GM18508 (cell line): ENCODE results near the gene CHSY3.

Experiments
- ATAC-seq: cut with Tn5 transposase; IDR thresholded peaks from one replicate; pipeline ENCODE4 v1.9.1; 2021; ENCODE audit warnings: moderate number of reproducible peaks; ENCODE audit not compliant: insufficient read depth, unreplicated experiment

CHSY3 gene

GRCh38 chr5:130021000-130021399 lies 116.7 kb downstream of the CHSY3 start:
- no peak for ATAC-seq

GRCh38 chr5:130021876-130022275 lies 117.6 kb downstream of the CHSY3 start:
- ATAC-seq, result no peak

GRCh38 chr5:130023604-130024003 lies 119.3 kb downstream of the CHSY3 start:
- ATAC-seq, result no peak

- ATAC-seq, result no peak
These were observed 119.7 kb downstream of the CHSY3 start for GRCh38 chr5:130024006-130024405.

GRCh38 chr5:130025511-130025910 lies 121.2 kb downstream of the CHSY3 start:
- no peak for ATAC-seq

GRCh38 chr5:130032807-130033206 lies 128.5 kb downstream of the CHSY3 start:
- no peak for ATAC-seq

- ATAC-seq, result no peak
These were observed 130.4 kb downstream of the CHSY3 start for GRCh38 chr5:130034566-130035210.

- ATAC-seq, result no peak
These were observed 131.1 kb downstream of the CHSY3 start for GRCh38 chr5:130035388-130035787.

- ATAC-seq, result no peak
These were observed 133.6 kb downstream of the CHSY3 start for GRCh38 chr5:130037905-130038304.

GRCh38 chr5:130043834-130044233 lies 139.6 kb downstream of the CHSY3 start:
- ATAC-seq, result no peak

- no peak for ATAC-seq
These were observed 141.1 kb downstream of the CHSY3 start for GRCh38 chr5:130045334-130045733.

- ATAC-seq, result no peak
These were observed 146.3 kb downstream of the CHSY3 start for GRCh38 chr5:130050585-130050984.

GRCh38 chr5:130052752-130053151 lies 148.5 kb downstream of the CHSY3 start:
- no peak for ATAC-seq

- ATAC-seq, result no peak
These were observed 151.3 kb downstream of the CHSY3 start for GRCh38 chr5:130055572-130055971.

- ATAC-seq, result no peak
These were observed 157.5 kb downstream of the CHSY3 start for GRCh38 chr5:130061746-130062145.

- ATAC-seq, result no peak
These were observed 159.3 kb downstream of the CHSY3 start for GRCh38 chr5:130063603-130064002.

- ATAC-seq, result no peak
These were observed 160.2 kb downstream of the CHSY3 start for GRCh38 chr5:130064484-130064883.

- no peak for ATAC-seq
These were observed 161.4 kb downstream of the CHSY3 start for GRCh38 chr5:130065617-130066016.

- ATAC-seq, result no peak
These were observed 162.4 kb downstream of the CHSY3 start for GRCh38 chr5:130066644-130067043.

- ATAC-seq, result no peak
These were observed 163.1 kb downstream of the CHSY3 start for GRCh38 chr5:130067364-130067763.

- no peak for ATAC-seq
These were observed 163.8 kb downstream of the CHSY3 start for GRCh38 chr5:130068101-130068500.

- ATAC-seq, result no peak
These were observed 164.7 kb downstream of the CHSY3 start for GRCh38 chr5:130068988-130069387.

GRCh38 chr5:130074820-130075219 lies 170.6 kb downstream of the CHSY3 start:
- no peak for ATAC-seq
